LNCAP (cell line): ENCODE measurements around the gene RHOV.

Experiments used
- TF ChIP-seq, protein P1 (sequence below): fragments of 450-650 bp; IDR thresholded peaks from 2 replicates; pipeline ENCODE4 v1.5.1; 2017; ENCODE audit warnings: mild to moderate bottlenecking

RHOV gene

DNA sequence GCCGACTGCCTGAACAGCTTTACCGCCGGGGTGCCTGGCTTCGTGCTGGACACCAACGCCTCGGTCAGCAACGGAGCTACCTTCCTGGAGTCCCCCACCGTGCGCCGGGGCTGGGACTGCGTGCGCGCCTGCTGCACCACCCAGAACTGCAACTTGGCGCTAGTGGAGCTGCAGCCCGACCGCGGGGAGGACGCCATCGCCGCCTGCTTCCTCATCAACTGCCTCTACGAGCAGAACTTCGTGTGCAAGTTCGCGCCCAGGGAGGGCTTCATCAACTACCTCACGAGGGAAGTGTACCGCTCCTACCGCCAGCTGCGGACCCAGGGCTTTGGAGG lies 29.4 kb downstream of the RHOV start:
- TF ChIP-seq, protein P1, sequence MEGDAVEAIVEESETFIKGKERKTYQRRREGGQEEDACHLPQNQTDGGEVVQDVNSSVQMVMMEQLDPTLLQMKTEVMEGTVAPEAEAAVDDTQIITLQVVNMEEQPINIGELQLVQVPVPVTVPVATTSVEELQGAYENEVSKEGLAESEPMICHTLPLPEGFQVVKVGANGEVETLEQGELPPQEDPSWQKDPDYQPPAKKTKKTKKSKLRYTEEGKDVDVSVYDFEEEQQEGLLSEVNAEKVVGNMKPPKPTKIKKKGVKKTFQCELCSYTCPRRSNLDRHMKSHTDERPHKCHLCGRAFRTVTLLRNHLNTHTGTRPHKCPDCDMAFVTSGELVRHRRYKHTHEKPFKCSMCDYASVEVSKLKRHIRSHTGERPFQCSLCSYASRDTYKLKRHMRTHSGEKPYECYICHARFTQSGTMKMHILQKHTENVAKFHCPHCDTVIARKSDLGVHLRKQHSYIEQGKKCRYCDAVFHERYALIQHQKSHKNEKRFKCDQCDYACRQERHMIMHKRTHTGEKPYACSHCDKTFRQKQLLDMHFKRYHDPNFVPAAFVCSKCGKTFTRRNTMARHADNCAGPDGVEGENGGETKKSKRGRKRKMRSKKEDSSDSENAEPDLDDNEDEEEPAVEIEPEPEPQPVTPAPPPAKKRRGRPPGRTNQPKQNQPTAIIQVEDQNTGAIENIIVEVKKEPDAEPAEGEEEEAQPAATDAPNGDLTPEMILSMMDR, result no peak; the same call in 1 of the 2 replicates

DNA sequence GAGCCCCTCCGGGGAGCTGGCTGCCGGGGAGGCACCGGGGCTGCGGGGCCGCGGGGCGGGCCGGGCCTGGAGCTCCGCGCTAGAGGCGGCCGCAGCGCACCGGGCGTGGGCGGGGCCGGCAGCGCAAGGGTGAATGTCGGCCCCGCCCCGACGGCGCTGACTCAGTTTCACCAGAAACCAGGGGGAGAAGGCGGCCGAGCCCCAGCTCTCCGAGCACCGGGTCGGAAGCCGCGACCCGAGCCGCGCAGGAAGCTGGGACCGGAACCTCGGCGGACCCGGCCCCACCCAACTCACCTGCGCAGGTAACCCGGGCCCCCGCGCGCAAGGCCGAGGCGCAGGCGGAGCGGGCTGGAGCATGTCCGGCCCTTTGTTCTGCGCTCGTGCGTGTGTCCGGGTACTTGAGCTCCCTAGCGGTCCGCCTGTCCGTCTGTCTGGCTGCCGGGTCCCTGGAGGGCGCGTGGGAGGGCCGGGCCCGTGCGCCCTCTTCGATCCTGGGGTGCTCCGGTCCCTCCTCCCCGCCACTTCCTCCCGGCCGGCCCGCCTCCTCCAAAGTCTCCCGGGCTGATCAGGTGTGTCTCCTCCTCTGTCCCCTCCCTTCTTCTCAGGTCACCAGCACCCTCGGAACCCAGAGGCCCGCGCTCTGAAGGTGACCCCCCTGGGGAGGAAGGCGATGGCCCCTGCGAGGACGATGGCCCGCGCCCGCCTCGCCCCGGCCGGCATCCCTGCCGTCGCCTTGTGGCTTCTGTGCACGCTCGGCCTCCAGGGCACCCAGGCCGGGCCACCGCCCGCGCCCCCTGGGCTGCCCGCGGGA lies 29.9 kb downstream of the RHOV start, which contains the start of gene SPINT1:
Gene SPINT1, plus strand, starts transcription at position 164 of the 811 bp plus-strand sequence. Its CDS starts 507 bp downstream, at position 671.
- TF ChIP-seq, protein P1, result no peak

DNA sequence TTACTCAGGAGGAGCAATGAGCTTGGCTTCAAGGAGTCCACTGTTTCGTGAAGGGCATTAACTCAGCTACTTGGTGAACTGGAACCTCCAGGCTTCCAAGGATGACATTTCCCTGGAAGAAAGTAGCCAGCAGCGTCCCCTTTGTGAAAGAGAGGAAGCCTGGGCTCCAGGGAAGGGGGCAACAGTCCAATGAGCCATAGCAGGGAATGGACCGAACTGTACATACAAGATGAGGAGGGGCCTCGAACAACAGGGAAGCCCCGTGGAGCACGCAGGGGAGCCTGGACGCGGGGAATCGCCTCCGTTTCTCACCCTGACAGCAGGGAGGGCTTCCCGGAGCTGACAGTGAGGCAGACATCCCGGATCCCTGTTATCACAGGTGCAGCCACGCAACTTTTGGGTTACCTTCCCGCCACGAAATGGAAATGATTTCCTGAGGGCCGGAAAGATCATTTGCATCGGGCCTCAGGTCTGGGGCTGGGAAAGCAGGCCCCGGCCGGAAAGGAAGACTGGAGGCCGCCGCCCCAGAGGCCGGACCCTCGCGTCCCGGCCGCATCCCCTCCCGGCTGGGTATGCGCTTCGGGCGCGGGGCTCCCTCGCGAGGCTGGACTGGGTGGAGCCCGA lies 30.7 kb downstream of the RHOV start:
- TF ChIP-seq, protein P1, result no peak

DNA sequence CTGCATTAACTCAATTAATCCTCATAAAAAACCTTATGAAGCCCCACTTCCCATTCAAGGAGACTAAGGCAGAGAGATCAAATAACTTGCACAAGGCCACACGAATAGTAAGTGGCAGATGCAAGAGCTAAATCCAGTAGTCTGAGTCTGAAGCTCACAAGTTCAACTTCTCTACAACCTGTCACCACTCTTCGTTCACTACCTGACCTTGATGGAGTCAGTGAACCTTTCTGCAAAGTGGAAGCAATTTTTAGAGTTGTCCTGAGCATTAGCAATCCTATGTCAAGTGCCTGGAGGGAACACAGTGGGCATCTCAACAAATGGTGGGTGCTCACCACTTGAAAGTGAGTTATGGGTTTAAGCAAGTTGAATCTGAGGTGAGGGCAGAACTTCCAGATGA lies 32.3 kb downstream of the RHOV start:
- TF ChIP-seq, protein P1, result no peak

DNA sequence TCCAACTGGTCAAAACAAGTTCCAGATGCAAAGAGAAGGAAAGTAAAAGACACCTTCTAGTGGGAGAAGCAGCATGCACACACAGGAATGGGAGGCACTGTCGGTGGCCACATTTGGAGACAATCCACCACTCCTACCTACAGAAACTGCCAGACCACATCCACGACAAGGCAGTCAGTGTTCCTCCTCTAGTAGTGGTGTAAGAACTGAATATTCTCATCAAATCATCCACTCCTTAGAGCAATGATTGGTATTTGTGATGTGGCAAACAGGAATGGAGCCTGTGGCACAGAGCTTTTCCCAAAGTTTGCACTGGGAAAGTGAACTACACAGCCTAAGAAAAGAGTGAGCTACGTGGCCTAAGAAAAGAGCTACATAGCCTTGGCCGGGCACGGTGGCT lies 35.3 kb downstream of the RHOV start:
- TF ChIP-seq, protein P1, result no peak

DNA sequence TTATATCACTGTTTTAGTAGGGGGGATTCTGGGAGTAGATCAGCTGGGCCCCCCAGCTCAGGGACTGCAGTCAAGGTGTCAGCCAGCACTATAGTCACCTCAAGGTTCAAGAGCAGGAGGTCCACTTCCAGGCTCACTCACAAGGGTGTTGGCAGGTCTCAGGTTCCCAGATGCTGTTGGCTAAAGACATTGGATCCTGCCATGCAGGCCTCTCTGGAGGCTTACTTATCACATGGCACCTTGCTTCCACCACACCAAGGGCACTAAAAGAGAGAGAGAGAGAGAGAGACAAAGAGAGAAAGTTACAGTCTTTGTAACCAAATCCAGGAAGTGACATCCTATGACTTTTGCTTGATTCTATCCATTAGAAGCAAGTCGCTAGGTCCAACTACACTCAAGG lies 38.0 kb downstream of the RHOV start:
- TF ChIP-seq, protein P1, result no peak

DNA sequence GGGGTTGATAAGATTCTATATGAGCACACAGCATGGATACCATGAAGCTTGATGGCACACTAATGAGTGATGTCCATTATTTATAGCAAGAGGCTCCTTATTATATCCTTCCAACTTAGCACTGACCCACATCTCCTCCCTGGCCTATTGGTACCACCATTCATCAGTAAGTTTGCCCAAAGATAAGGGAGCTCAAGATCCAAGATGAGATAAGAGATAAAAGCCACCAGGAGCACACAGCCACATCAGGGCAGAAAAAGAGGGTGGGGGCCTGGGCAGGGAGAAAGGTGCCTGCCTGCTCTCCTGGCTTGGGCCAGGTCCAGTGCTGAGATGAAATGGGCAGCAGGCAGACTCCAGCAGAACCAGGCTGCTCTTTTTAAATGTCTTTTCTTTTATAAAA lies 41.1 kb downstream of the RHOV start:
- TF ChIP-seq, protein P1, result no peak
